BJ (cell line): ENCODE measurements around the gene LENG1. TPM values are rescaled to one million over a fixed set of nuclear protein-coding genes. Genes with fewer than 3 reads are reported as not detected.

Source experiments
- CTCF ChIA-PET: fragments of 350-600 bp; formaldehyde crosslinking; extraction: SDS; loops from one replicate; lab custom pipeline; 2021; ENCODE audit warnings: antibody characterized with exemption, inconsistent platforms; lab: Yijun Ruan, JAX
- POLR2A ChIA-PET: fragments of 300-600 bp; sonication (Branson Sonifier 250); formaldehyde crosslinking; extraction: SDS; loops from one replicate; lab custom pipeline; 2021; ENCODE audit warnings: antibody characterized with exemption; lab: Charles Lee
- DNase-seq: peaks from one replicate; pipeline ENCODE4 v3.0.0-alpha.2; 2011; ENCODE audit warnings: low read depth
- H3K27me3 ChIP-seq: 2 replicates; pipeline ENCODE4 v1.6.0; 2011; ENCODE audit warnings: low read length; ENCODE audit not compliant: control insufficient read depth, insufficient read depth
- H3K36me3 ChIP-seq: 2 replicates; pipeline ENCODE4 v1.5.1; 2011; ENCODE audit warnings: low read length; ENCODE audit not compliant: control insufficient read depth, insufficient read depth
- H3K4me3 ChIP-seq: 2 replicates; pipeline ENCODE4 v1.5.1; 2011; ENCODE audit warnings: low read depth, mild to moderate bottlenecking, control low read depth, low read length
- polyA plus RNA-seq: library from polyadenylated mRNA; depleted of rRNA; stranded (reverse); fragments of >200 nt; gene quantifications from 2 replicates; pipeline ENCODE4 v1.2.3, GENCODE V29; 2011
- TF ChIP-seq, protein P1 (sequence below): IDR thresholded peaks from 2 replicates; pipeline ENCODE4 v1.5.1; 2011; ENCODE audit warnings: low read depth, mild to moderate bottlenecking, control low read depth, inconsistent platforms, low read length, moderate library complexity; ENCODE audit not compliant: insufficient read depth

The LENG1 gene
- polyA plus RNA-seq, 1 experiment: 4.4 TPM

DNA sequence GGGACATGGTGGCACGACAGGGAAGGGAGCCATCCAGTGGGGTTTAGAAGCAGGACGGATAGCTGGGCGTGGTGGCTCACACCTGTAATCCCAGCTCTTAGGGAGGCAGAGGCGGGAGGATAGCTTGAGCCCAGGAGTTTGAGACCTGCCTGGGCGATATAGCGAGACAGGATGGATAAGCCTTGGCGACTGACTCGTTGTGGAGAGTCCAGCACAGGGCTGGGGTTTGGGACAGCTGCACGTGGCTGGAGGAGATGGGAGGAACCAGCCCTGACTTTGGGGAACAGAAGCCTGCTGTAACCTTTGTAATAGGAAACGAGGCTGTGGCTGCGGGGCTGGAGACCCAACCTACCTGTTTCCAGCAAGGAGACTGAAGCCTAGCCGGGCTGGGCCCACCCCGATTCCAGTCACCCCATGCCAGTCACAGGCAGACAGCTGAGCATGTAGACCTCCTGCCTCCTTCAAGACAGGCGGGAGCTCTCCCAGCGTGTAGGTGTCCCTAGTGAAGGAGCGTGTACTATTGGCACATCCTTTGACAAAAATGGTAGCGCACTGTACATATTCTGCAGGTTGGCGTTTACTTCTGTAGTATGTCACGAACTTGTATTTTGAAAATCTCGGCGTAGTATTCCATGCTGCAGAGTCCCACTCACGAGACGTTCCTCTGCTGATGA lies 8.0 kb downstream of the LENG1 start:
- TF ChIP-seq, protein P1, sequence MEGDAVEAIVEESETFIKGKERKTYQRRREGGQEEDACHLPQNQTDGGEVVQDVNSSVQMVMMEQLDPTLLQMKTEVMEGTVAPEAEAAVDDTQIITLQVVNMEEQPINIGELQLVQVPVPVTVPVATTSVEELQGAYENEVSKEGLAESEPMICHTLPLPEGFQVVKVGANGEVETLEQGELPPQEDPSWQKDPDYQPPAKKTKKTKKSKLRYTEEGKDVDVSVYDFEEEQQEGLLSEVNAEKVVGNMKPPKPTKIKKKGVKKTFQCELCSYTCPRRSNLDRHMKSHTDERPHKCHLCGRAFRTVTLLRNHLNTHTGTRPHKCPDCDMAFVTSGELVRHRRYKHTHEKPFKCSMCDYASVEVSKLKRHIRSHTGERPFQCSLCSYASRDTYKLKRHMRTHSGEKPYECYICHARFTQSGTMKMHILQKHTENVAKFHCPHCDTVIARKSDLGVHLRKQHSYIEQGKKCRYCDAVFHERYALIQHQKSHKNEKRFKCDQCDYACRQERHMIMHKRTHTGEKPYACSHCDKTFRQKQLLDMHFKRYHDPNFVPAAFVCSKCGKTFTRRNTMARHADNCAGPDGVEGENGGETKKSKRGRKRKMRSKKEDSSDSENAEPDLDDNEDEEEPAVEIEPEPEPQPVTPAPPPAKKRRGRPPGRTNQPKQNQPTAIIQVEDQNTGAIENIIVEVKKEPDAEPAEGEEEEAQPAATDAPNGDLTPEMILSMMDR: no peak
- H3K36me3 ChIP-seq: peaks cover 65% of the 10 kb centered on the region
- ChIA-PET POLR2A (no interaction called here), CTCF (interaction anchor here (1.0 kb wide), 1 partner anchor 9 kb away, joined by 3 read pairs; no protein-coding TSS in a partner anchor)
- no peaks in the 10 kb centered on the region for H3K27me3 ChIP-seq
- no peak for DNase-seq
- H3K4me3 ChIP-seq: no peak overlapping the region

DNA sequence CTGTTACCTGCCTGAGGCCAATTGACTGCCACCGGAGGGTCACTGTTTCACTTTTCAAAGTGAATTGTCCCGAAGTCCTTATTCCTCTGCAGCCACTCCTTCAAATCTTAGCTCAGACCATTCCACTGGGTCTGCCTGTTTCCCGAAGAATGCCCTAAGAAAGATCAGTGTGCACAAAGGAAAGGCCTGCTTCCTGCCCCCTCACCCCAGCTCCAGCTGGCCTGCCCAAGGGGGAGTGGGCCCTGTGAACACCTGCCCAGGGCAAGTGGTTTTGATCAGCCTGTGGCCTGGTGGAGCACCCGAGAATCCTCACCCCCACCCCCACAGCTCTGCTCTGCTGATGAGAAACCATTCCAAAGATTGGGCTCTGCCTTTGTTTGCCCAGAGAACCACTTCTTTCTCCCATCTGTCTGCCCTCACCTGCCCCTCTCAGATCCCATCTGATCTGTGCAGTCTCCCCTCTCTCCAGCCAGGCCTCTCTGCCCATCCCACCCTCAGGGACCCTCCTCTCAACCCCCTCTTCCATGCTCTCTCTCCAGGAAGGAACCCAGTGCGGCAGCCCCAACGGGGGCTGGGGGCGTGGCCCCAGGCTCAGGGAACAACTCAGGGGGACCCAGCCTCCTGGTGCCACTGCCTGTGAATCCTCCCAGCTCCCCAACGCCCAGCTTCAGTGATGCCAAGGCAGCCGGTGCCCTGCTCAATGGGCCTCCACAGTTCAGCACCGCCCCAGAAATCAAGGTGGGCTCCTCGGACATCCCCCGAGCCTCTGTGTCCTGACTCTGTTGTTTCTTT lies 10.3 kb downstream of the LENG1 start:
- TF ChIP-seq, protein P1: no peak
- no peaks in the 10 kb centered on the region for H3K27me3 ChIP-seq
- CTCF ChIA-PET: no interaction called here
- peaks cover 75% of the 10 kb centered on the region for H3K36me3 ChIP-seq
- H3K4me3 ChIP-seq: no peak overlapping the region
- POLR2A ChIA-PET: no interaction called here
- DNase-seq: no peak

DNA sequence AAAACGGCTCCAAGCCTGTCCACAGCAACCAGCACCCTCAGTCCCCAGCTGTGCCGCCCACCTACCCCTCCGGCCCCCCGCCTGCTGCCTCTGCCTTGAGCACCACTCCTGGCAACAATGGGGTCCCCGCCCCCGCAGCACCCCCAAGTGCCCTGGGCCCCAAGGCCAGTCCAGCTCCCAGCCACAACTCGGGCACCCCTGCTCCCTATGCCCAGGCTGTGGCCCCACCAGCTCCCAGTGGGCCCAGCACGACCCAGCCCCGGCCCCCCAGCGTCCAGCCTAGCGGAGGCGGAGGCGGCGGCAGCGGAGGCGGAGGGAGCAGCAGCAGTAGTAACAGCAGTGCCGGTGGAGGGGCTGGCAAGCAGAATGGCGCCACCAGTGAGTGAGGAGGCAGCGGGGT lies 11.4 kb downstream of the LENG1 start:
- no peak for DNase-seq
- TF ChIP-seq, protein P1: no peak
- ChIA-PET CTCF (interaction anchor here (1.6 kb wide), 1 partner anchor 10 kb away, joined by 6 read pairs; the partner anchor contains the start of gene CNOT3), POLR2A (no interaction called here)
- Histone ChIP-seq H3K36me3 (peaks cover 77% of the 10 kb centered on the region), H3K27me3 (no peaks in the 10 kb centered on the region), H3K4me3 (no peak overlapping the region)

DNA sequence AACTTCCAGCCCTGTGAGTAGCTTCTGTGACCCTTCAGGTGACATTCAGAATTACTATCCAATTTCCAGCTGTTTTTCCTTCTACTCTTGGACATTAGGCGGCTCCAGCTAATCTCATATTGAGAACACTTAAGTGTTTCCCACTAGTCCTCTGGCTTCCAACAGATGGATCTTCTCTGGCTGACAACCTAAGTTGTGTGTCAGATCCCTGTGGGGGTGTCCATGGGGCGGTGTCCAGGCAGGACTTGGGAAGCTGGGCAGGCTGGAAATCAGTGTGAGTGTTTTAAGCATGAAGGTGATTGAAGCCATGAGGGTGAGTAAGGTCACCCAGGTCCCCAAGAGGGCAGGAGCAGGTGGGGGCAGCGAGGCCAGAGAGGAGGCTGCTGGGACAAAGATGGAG lies 11.8 kb downstream of the LENG1 start:
- DNase-seq: no peak
- TF ChIP-seq, protein P1: no peak
- ChIA-PET CTCF (interaction anchor here (1.6 kb wide), 1 partner anchor 10 kb away, joined by 6 read pairs; the partner anchor contains the start of gene CNOT3), POLR2A (no interaction called here)
- Histone ChIP-seq H3K27me3 (no peaks in the 10 kb centered on the region), H3K4me3 (no peak overlapping the region), H3K36me3 (peaks cover 79% of the 10 kb centered on the region)

DNA sequence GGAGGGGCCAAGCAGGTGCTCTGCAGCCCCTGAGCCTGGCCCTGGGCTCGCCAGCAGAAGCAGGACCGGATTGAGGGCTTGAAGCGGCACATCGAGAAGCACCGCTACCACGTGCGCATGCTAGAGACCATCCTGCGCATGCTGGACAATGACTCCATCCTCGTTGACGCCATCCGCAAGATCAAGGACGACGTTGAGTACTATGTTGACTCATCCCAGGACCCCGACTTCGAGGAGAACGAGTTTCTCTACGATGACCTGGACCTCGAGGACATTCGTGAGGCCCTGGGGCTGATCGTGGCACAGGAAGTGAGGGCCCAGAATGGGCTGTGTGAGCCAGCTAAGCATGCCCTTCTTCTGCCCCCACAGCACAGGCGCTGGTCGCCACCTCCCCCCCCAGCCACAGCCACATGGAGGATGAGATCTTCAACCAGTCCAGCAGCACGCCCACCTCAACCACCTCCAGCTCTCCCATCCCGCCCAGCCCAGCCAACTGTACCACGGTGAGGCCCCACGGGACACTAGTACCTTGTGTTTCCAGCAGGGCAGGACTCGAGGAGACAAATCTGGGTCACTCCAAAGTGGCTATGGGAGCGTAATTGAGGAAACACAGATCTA lies 13.9 kb downstream of the LENG1 start:
- TF ChIP-seq, protein P1: no peak
- Histone ChIP-seq H3K27me3 (no peaks in the 10 kb centered on the region), H3K36me3 (peaks cover 71% of the 10 kb centered on the region), H3K4me3 (no peak overlapping the region)
- CTCF ChIA-PET: interaction anchor here (1.2 kb wide), 1 partner anchor 14 kb away, joined by 3 read pairs; the partner anchor contains the start of gene LENG1
- DNase-seq: no peak
- POLR2A ChIA-PET: no interaction called here
